Measurements from ENCODE around the gene IGSF3. TPM values are rescaled to one million over a fixed set of nuclear protein-coding genes. Genes with fewer than 3 reads are reported as not detected.
"Not testable (repeated sequence)": the region's sequence is repeated elsewhere in the genome, so short reads cannot be mapped to it uniquely, and the experiment has no call there.

The IGSF3 gene
- polyA plus RNA-seq, 1 experiment: 0.06 TPM

DNA sequence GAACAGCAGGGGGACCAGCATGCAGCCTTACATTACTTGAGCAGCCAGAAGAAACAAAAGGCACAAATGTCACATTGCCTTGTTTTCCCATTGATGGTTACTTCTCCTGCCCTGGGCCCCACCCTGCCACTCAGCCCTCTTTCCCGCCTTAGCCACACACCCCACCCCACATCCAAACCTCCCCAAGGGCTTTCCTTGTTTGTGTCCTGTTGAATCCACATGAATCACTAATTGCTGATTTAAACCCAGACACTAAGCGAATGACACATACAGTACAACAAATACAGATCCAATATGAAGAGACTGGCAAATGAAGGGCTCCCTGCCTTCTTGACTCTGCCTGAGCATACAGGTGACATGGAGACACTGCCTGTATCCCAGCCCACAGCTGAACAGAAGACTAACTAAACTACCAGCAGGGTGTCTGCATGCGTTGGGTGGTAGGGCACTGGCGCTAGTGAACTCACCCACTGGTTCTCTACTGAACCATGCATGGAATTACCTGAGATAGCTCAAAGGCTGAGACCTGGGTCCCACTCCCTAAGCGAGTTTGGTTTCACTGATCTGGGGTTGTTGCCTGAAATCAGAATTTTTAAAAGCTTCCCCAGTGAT lies 3.1 kb downstream of the IGSF3 start:
- H3K4me3 ChIP-seq (ENCODE audit: low read depth, low read length): no peak overlapping the region
- H3K27me3 ChIP-seq (ENCODE audit: control insufficient read depth, insufficient read depth, low read length): peaks cover 22% of the 10 kb centered on the region
- TF ChIP-seq CTCF (IDR thresholded peaks at IDR 0.05; ENCODE audit: low read depth, low read length): no peak
- ChIA-PET POLR2A (no interaction called here), CTCF (no interaction called here)
- DNase-seq (ENCODE audit: low read depth, low spot score): no peak
- no peaks in the 10 kb centered on the region; the same call in 1 of the 2 replicates for H3K9me3 ChIP-seq (ENCODE audit: control insufficient read depth, insufficient read depth, low read length)
- no peak overlapping the region for H3K27ac ChIP-seq (ENCODE audit: low read depth, low read length)

- CTCF ChIA-PET: no interaction called here
- POLR2A ChIA-PET: no interaction called here
Observed at GRCh38 chr1:116663821-116664220, 3.7 kb downstream of the IGSF3 start.

GRCh38 chr1:116661633-116662032 lies 5.9 kb downstream of the IGSF3 start:
- no peaks in the 10 kb centered on the region; the same call in 1 of the 2 replicates for H3K9me3 ChIP-seq (ENCODE audit: control insufficient read depth, insufficient read depth, low read length)
- no peak overlapping the region for H3K27ac ChIP-seq (ENCODE audit: low read depth, low read length)
- no peak overlapping the region for H3K4me3 ChIP-seq (ENCODE audit: low read depth, low read length)
- POLR2A ChIA-PET: no interaction called here
- CTCF ChIA-PET: no interaction called here
- no peak for TF ChIP-seq CTCF (IDR thresholded peaks at IDR 0.05; ENCODE audit: low read depth, low read length)
- no peak for DNase-seq (ENCODE audit: low read depth, low spot score)
- peaks cover 12% of the 10 kb centered on the region for H3K27me3 ChIP-seq (ENCODE audit: control insufficient read depth, insufficient read depth, low read length)

More at GRCh38 chr1:116663821-116664220, 3.7 kb downstream of the IGSF3 start:
- DNase-seq (ENCODE audit: low read depth, low spot score): no peak
- Histone ChIP-seq H3K4me3 (ENCODE audit: low read depth, low read length) (no peak overlapping the region), H3K27ac (ENCODE audit: low read depth, low read length) (no peak overlapping the region), H3K27me3 (ENCODE audit: control insufficient read depth, insufficient read depth, low read length) (peaks cover 22% of the 10 kb centered on the region), H3K9me3 (ENCODE audit: control insufficient read depth, insufficient read depth, low read length) (no peaks in the 10 kb centered on the region; the same call in 1 of the 2 replicates)
- no peak for TF ChIP-seq CTCF (IDR thresholded peaks at IDR 0.05; ENCODE audit: low read depth, low read length)

GRCh38 chr1:116658645-116659044 lies 8.9 kb downstream of the IGSF3 start:
- H3K27ac ChIP-seq (ENCODE audit: low read depth, low read length); H3K4me3 ChIP-seq (ENCODE audit: low read depth, low read length); H3K27me3 ChIP-seq (ENCODE audit: control insufficient read depth, insufficient read depth, low read length); POLR2A ChIA-PET; H3K9me3 ChIP-seq (ENCODE audit: control insufficient read depth, insufficient read depth, low read length); CTCF ChIA-PET; DNase-seq (ENCODE audit: low read depth, low spot score): not testable (repeated sequence)

GRCh38 chr1:116657836-116658235 lies 9.7 kb downstream of the IGSF3 start:
- H3K4me3 ChIP-seq (ENCODE audit: low read depth, low read length); H3K27me3 ChIP-seq (ENCODE audit: control insufficient read depth, insufficient read depth, low read length); H3K27ac ChIP-seq (ENCODE audit: low read depth, low read length); DNase-seq (ENCODE audit: low read depth, low spot score); CTCF ChIA-PET; POLR2A ChIA-PET; H3K9me3 ChIP-seq (ENCODE audit: control insufficient read depth, insufficient read depth, low read length): not testable (repeated sequence)

GRCh38 chr1:116654351-116654750 lies 13.2 kb downstream of the IGSF3 start:
- no peak for TF ChIP-seq CTCF (IDR thresholded peaks at IDR 0.05; ENCODE audit: low read depth, low read length)
- Histone ChIP-seq H3K9me3 (ENCODE audit: control insufficient read depth, insufficient read depth, low read length) (no peaks in the 10 kb centered on the region), H3K27ac (ENCODE audit: low read depth, low read length) (no peak overlapping the region), H3K4me3 (ENCODE audit: low read depth, low read length) (no peak overlapping the region), H3K27me3 (ENCODE audit: control insufficient read depth, insufficient read depth, low read length) (no peaks in the 10 kb centered on the region)
- DNase-seq (ENCODE audit: low read depth, low spot score): no peak
- CTCF ChIA-PET: no interaction called here
- POLR2A ChIA-PET: no interaction called here

DNA sequence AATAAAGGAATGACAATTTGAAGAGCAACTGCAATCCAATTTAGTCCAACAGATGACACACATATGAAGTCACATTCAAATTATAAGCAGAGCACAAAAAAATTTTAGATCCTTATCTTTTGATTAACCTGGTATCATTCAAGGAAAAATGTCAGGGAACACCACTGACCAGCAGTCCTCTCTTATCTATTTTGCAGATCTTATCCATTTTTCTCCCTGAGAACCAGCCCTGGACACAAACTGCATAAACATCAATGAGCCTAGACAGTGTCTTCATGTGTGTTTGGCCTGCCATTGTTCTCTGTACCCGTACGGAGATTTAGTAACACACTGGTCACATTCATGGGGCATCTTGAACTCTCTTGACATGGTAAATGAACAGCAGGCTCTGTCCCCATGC lies 14.9 kb downstream of the IGSF3 start:
- DNase-seq (ENCODE audit: low read depth, low spot score); H3K9me3 ChIP-seq (ENCODE audit: control insufficient read depth, insufficient read depth, low read length); POLR2A ChIA-PET; CTCF ChIA-PET; H3K27ac ChIP-seq (ENCODE audit: low read depth, low read length); H3K27me3 ChIP-seq (ENCODE audit: control insufficient read depth, insufficient read depth, low read length); H3K4me3 ChIP-seq (ENCODE audit: low read depth, low read length): not testable (repeated sequence)

DNA sequence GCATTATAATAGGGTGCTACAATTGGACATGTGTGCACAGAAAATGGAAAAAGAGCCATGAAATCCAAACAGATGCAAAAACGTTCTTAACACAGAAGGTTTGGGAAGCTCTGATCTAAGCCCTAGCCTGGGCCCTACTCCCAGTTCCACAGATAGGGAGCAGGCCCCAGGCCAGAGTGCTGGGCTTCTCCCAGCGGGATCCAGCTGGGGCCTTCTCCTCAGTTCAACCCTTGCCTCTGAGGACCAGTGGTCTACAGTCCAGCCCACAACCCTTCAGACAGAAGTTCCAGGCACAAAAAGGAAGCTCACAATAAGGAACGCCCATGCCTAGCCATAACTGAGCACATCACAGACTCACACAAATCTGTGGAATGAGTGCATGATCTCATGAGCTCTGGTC lies 16.8 kb downstream of the IGSF3 start:
- CTCF ChIA-PET; DNase-seq (ENCODE audit: low read depth, low spot score); H3K4me3 ChIP-seq (ENCODE audit: low read depth, low read length); H3K27me3 ChIP-seq (ENCODE audit: control insufficient read depth, insufficient read depth, low read length); H3K9me3 ChIP-seq (ENCODE audit: control insufficient read depth, insufficient read depth, low read length); POLR2A ChIA-PET; H3K27ac ChIP-seq (ENCODE audit: low read depth, low read length): not testable (repeated sequence)

GRCh38 chr1:116649041-116649440 lies 18.5 kb downstream of the IGSF3 start:
- H3K9me3 ChIP-seq (ENCODE audit: control insufficient read depth, insufficient read depth, low read length); H3K27ac ChIP-seq (ENCODE audit: low read depth, low read length); CTCF ChIA-PET; H3K4me3 ChIP-seq (ENCODE audit: low read depth, low read length); H3K27me3 ChIP-seq (ENCODE audit: control insufficient read depth, insufficient read depth, low read length); DNase-seq (ENCODE audit: low read depth, low spot score); POLR2A ChIA-PET: not testable (repeated sequence)

Measured in AG04450 (cell line).